ENCODE results near the gene PPP1CC. TPM values are rescaled to one million over a fixed set of nuclear protein-coding genes. Genes with fewer than 3 reads are reported as not detected.

Gene PPP1CC
- total and polyA plus RNA-seq, 2 of the 4 experiments (the other 2 are of a cell fraction) = 71.0 to 126 TPM

- BruUV-seq (replicated peaks) = no TSS peak
- H4K5ac ChIP-seq (ENCODE audit: low read depth, low read length) = no peak overlapping the region
- no peak overlapping the region for H3K4me3 ChIP-seq (ENCODE audit: insufficient read depth, low read depth, low read length)
- H3K14ac ChIP-seq (replicated peaks; ENCODE audit: low read depth, low read length) = no peak overlapping the region
- H2BK20ac ChIP-seq (ENCODE audit: low read depth, low read length) = no peak overlapping the region
- H2AK9ac ChIP-seq (replicated peaks; ENCODE audit: low read depth, low read length, poor library complexity) = no peak overlapping the region
- H3K56ac ChIP-seq (ENCODE audit: extremely low read depth, insufficient read depth, low read length) = no peak overlapping the region
- intact Hi-C loops (cut with micrococcal nuclease) = no loop called here
- no peak overlapping the region for H3K4ac ChIP-seq (ENCODE audit: low read depth, low read length)
- no peaks in the 10 kb centered on the region for H3K79me1 ChIP-seq (ENCODE audit: low read depth in 1 of 2, low read length in 2 of 2)
- no peaks in the 10 kb centered on the region for H3K4me1 ChIP-seq (ENCODE audit: control insufficient read depth, insufficient read depth, low read length)
- TF ChIP-seq BHLHE40 (IDR thresholded peaks at IDR 0.05; ENCODE audit: low read depth, low read length) (no peak), MAZ (IDR thresholded peaks at IDR 0.05; ENCODE audit: borderline replicate concordance, low read depth, low read length) (no peak), MXI1 (IDR thresholded peaks at IDR 0.05; ENCODE audit: borderline replicate concordance, low read depth, low read length) (no peak), SMC3 (IDR thresholded peaks at IDR 0.05; ENCODE audit: low read depth, low read length) (no peak), ELK1 (IDR thresholded peaks at IDR 0.05; ENCODE audit: borderline replicate concordance, low read depth, low read length) (no peak), USF2 (IDR thresholded peaks at IDR 0.05; ENCODE audit: low read depth, low read length) (no peak), NFE2L2 (IDR thresholded peaks at IDR 0.05; ENCODE audit: low read depth, low read length) (no peak), CHD1 (IDR thresholded peaks at IDR 0.05; ENCODE audit: low read depth, low read length) (no peak), RAD21 (IDR thresholded peaks at IDR 0.05; ENCODE audit: low read length) (no peak), POLR2A (IDR thresholded peaks at IDR 0.05; ENCODE audit: low read depth, low read length) (no peak), FOS (IDR thresholded peaks at IDR 0.05; ENCODE audit: low read depth, low read length) (no peak), CTCF (conservative IDR thresholded peaks at IDR 0.05; ENCODE audit: low read depth, low read length) (no peak), RCOR1 (IDR thresholded peaks at IDR 0.05; ENCODE audit: insufficient replicate concordance, low read length) (no peak), CEBPB (IDR thresholded peaks at IDR 0.05; ENCODE audit: low read depth, low read length) (no peak), MAFK (IDR thresholded peaks at IDR 0.05; ENCODE audit: low read depth, low read length) (no peak), RFX5 (IDR thresholded peaks at IDR 0.05; ENCODE audit: low read depth, low read length) (no peak)
- H3K36me3 ChIP-seq (ENCODE audit: control insufficient read depth, insufficient read depth, low read length) = no peaks in the 10 kb centered on the region
- H2BK15ac ChIP-seq (ENCODE audit: low read depth, low read length) = no peak overlapping the region
- ChIA-PET POLR2A (ENCODE audit: unreplicated experiment) (no interaction called here), CTCF (interaction anchor here (0.6 kb wide), 1 partner anchor 14 kb away, joined by 3 read pairs; no protein-coding TSS in a partner anchor)
- no peak overlapping the region for H3K23ac ChIP-seq (ENCODE audit: low read depth, low read length)
- no peaks in the 10 kb centered on the region for H4K20me1 ChIP-seq (ENCODE audit: insufficient read depth, low read length)
- no peak overlapping the region for H4K8ac ChIP-seq (ENCODE audit: low read depth in 2 of 2, low read length in 2 of 2)
- no peak overlapping the region for H4K91ac ChIP-seq (ENCODE audit: insufficient read depth, low read depth, low read length)
- H2AFZ ChIP-seq (replicated peaks; ENCODE audit: low read length, poor library complexity) = no peak overlapping the region
- no peak overlapping the region for H2BK5ac ChIP-seq (ENCODE audit: low read depth, low read length, poor library complexity, severe bottlenecking)
- 0 out of 2 replicates have a peak, but pooled peaks cover 2% of the 10 kb centered on the region for H3K27me3 ChIP-seq (ENCODE audit: control insufficient read depth, insufficient read depth, low read length)
- H3K9ac ChIP-seq (ENCODE audit: low read depth, low read length) = no peak overlapping the region
- WGBS, 2 experiments (ENCODE audit: extremely low coverage in 2 of 2, insufficient read length in 1 of 2) = 100% methylated on average over 1 of the region's 1 CpG; no CpG with 5 or more reads in 1 of the 2 experiments
- in situ Hi-C loops (cut with MboI; ENCODE audit: low sequenced_read_pairs) = no loop called here
- DNase-seq (no peak), ATAC-seq (ENCODE audit: low read depth) (peak; percentile 24; the same call in 1 of the 2 replicates)
- H2BK120ac ChIP-seq (ENCODE audit: low read depth, low read length) = no peak overlapping the region
- dilution Hi-C loops (cut with HindIII; ENCODE audit: low sequenced_read_pairs, unreplicated experiment) = no loop called here
- H3K18ac ChIP-seq (ENCODE audit: low read depth, low read length) = no peak overlapping the region
- no peaks in the 10 kb centered on the region for H3K9me3 ChIP-seq (ENCODE audit: control insufficient read depth, insufficient read depth, low read length)
- H3K9me1 ChIP-seq (ENCODE audit: insufficient read depth, low read length) = no peaks in the 10 kb centered on the region
- no peak overlapping the region for H2AK5ac ChIP-seq (ENCODE audit: low read depth, low read length)
- H3K4me2 ChIP-seq (ENCODE audit: low read depth, low read length) = no peak overlapping the region
- no peak overlapping the region for H3K27ac ChIP-seq (ENCODE audit: insufficient read depth, low read length)
Measured at GRCh38 chr12:110790301-110790700, 47.6 kb upstream of the PPP1CC start.
